AG10803 (cell line): ENCODE data around the gene PYY.
"Not testable (repeated sequence)": the region's sequence is repeated elsewhere in the genome, so short reads cannot be mapped to it uniquely, and the experiment has no call there.

Experiments
- DNase-seq: peaks from one replicate; pipeline ENCODE4 v3.0.0; 2010; ENCODE audit warnings: low read depth
- H3K4me3 ChIP-seq: 2 replicates; pipeline ENCODE4 v1.5.1; 2011; ENCODE audit warnings: mild to moderate bottlenecking, low read length, control low read depth
- CTCF ChIP-seq: conservative IDR thresholded peaks from 2 replicates; pipeline ENCODE4 v1.5.1; 2011; ENCODE audit warnings: mild to moderate bottlenecking, low read length, control low read depth, inconsistent platforms

Gene PYY

GRCh38 chr17:43966276-43966675 lies 12.5 kb upstream of the PYY start:
- H3K4me3 ChIP-seq, result no peak overlapping the region
- no peak for DNase-seq
- no peak for TF ChIP-seq CTCF

- no peak overlapping the region for H3K4me3 ChIP-seq
- DNase-seq, result no peak
Measured at GRCh38 chr17:43962479-43962878, 8.7 kb upstream of the PYY start.

GRCh38 chr17:43961954-43962353 lies 8.2 kb upstream of the PYY start:
- no peak for TF ChIP-seq CTCF
- no peak for DNase-seq
- no peak overlapping the region for H3K4me3 ChIP-seq

More at GRCh38 chr17:43962479-43962878, 8.7 kb upstream of the PYY start:
- TF ChIP-seq CTCF, result no peak

- H3K4me3 ChIP-seq, DNase-seq: not testable (repeated sequence)
Measured at GRCh38 chr17:43961292-43961691, 7.6 kb upstream of the PYY start.

- no peak for TF ChIP-seq CTCF
- DNase-seq, result no peak
Measured at GRCh38 chr17:43958748-43959352, 5.1 kb upstream of the PYY start.

GRCh38 chr17:43956222-43956621 lies 2.5 kb upstream of the PYY start:
- DNase-seq, result no peak
- no peak for TF ChIP-seq CTCF
- H3K4me3 ChIP-seq, result no peak overlapping the region

More at GRCh38 chr17:43958748-43959352, 5.1 kb upstream of the PYY start:
- H3K4me3 ChIP-seq, result no peak overlapping the region

GRCh38 chr17:43952724-43953666 lies 745 bp downstream of the PYY start:
- no peak for TF ChIP-seq CTCF
- no peak overlapping the region for H3K4me3 ChIP-seq
- DNase-seq, result no peak
